C4-2B (cell line): ENCODE measurements around the gene PSMG1.
A peak's percentile ranks its signal among the peaks of the same experiment; 100 is the strongest.

Experiments used
- CTCF ChIP-seq: fragments of 450-650 bp; conservative IDR thresholded peaks from 2 replicates; pipeline ENCODE4 v1.5.1; 2017; ENCODE audit warnings: mild to moderate bottlenecking
- ZFX ChIP-seq: fragments of 450-650 bp; IDR thresholded peaks from 2 replicates; pipeline ENCODE4 v1.6.1; 2017

- TF ChIP-seq CTCF: 0 out of 2 replicates have a peak, but pooled peaks have one; percentile 7
- TF ChIP-seq ZFX: no peak
Observed at GRCh38 chr21:39127506-39127905, 55.7 kb downstream of the PSMG1 start.
